Activated naive CD4-positive, alpha-beta T cell treated with anti-CD3 and anti-CD28 coated beads, Interleukin-2, amount 10 ng/mL, durations not matched to agents 7 days and 5 days (primary cell): Measurements from ENCODE around the gene OCA2.
"Not testable (repeated sequence)": the region's sequence is repeated elsewhere in the genome, so short reads cannot be mapped to it uniquely, and the experiment has no call there.

Experiments used
- CTCF ChIA-PET: fragments of 350-600 bp; sonication (Branson Sonifier 250); formaldehyde crosslinking; loops from one replicate; lab custom pipeline; 2021; ENCODE audit warnings: antibody characterized with exemption; lab: Charles Lee
- DNase-seq: peaks from one replicate; pipeline ENCODE4 v3.0.0-alpha.2; 2020
- H3K27ac Mint-ChIP-seq: one replicate; pipeline ENCODE4 v1.8.0; 2021; ENCODE audit warnings: mild to moderate bottlenecking, moderate library complexity, mixed read lengths
- H3K27me3 Mint-ChIP-seq: one replicate; pipeline ENCODE4 v1.8.0; 2021; ENCODE audit warnings: mild to moderate bottlenecking, mixed read lengths
- H3K36me3 Mint-ChIP-seq: one replicate; pipeline ENCODE4 v1.8.0; 2021; ENCODE audit warnings: mixed read lengths
- H3K4me1 Mint-ChIP-seq: one replicate; pipeline ENCODE4 v1.8.0; 2021; ENCODE audit warnings: mixed read lengths
- H3K4me3 Mint-ChIP-seq: one replicate; pipeline ENCODE4 v1.8.0; 2021; ENCODE audit warnings: mild to moderate bottlenecking, moderate library complexity, mixed read lengths
- H3K9me3 Mint-ChIP-seq: one replicate; pipeline ENCODE4 v1.8.0; 2021; ENCODE audit warnings: mixed read lengths

Gene OCA2

DNA sequence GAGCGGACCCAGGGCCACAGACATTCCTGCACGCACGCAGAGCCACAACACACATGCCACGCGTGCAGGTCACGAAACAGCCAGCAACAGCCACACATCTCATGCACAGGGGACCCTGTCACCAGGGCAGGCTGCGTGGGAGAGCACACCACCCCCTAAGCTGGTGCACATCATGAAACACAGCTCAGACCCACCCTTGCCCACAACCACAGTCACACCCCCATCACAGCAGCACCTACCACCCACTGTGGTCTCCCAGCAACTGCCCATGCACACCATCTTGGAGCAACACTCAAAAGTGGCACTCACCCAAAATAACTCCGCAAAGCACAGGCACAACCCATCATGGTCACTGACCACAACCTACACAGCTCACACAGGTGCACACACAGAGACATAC, 75.7 kb downstream of the OCA2 start:
- H3K36me3 Mint-ChIP-seq, result no peaks in the 10 kb centered on the region
- H3K4me1 Mint-ChIP-seq, result no peaks in the 10 kb centered on the region
- DNase-seq, result no peak
- H3K9me3 Mint-ChIP-seq, result no peaks in the 10 kb centered on the region
- no peak overlapping the region for H3K4me3 Mint-ChIP-seq
- no peak overlapping the region for H3K27ac Mint-ChIP-seq
- H3K27me3 Mint-ChIP-seq, result no peaks in the 10 kb centered on the region
- CTCF ChIA-PET, result no interaction called here

- no peaks in the 10 kb centered on the region for H3K4me1 Mint-ChIP-seq
- H3K4me3 Mint-ChIP-seq, result no peak overlapping the region
- CTCF ChIA-PET, result no interaction called here
- no peak for DNase-seq
- H3K27ac Mint-ChIP-seq, result no peak overlapping the region
- H3K36me3 Mint-ChIP-seq, result no peaks in the 10 kb centered on the region
- no peaks in the 10 kb centered on the region for H3K27me3 Mint-ChIP-seq
- H3K9me3 Mint-ChIP-seq, result no peaks in the 10 kb centered on the region
Observed at GRCh38 chr15:28022961-28023360, 76.2 kb downstream of the OCA2 start.

DNA sequence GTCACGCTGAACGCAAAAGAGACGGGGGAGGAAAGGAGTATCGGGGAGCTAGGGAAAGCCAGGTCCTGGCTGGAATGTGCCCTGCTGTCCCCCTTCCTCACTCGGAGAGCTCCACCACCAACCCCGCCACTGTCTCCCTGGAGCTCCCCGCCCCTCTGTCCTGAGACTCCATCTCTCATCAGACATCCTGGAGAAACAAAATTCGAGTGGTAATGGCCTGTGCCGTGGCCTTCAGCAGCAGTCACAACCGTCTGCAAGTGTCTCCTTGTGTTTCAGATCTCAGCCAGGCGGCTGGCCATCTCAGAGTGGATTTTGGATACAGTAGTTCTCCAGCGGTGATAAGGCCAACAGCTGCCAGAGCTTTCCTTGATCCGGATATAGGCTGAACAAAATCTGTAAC, 76.9 kb downstream of the OCA2 start:
- H3K4me1 Mint-ChIP-seq, result no peaks in the 10 kb centered on the region
- no peaks in the 10 kb centered on the region for H3K36me3 Mint-ChIP-seq
- H3K9me3 Mint-ChIP-seq, result no peaks in the 10 kb centered on the region
- no peak overlapping the region for H3K4me3 Mint-ChIP-seq
- no peak for DNase-seq
- no peak overlapping the region for H3K27ac Mint-ChIP-seq
- CTCF ChIA-PET, result interaction anchor here (1.1 kb wide), 1 partner anchor 11 kb away, joined by 3 read pairs; no protein-coding TSS in a partner anchor
- no peaks in the 10 kb centered on the region for H3K27me3 Mint-ChIP-seq

GRCh38 chr15:28021281-28022039, 77.7 kb downstream of the OCA2 start:
- Mint-ChIP-seq H3K27me3 (no peaks in the 10 kb centered on the region), H3K36me3 (no peaks in the 10 kb centered on the region), H3K27ac (no peak overlapping the region), H3K9me3 (no peaks in the 10 kb centered on the region), H3K4me1 (no peaks in the 10 kb centered on the region), H3K4me3 (no peak overlapping the region)
- CTCF ChIA-PET, result interaction anchor here (1.1 kb wide), 1 partner anchor 11 kb away, joined by 3 read pairs; no protein-coding TSS in a partner anchor
- no peak for DNase-seq

GRCh38 chr15:28020644-28021043, 78.5 kb downstream of the OCA2 start:
- H3K27me3 Mint-ChIP-seq, result no peaks in the 10 kb centered on the region
- H3K4me3 Mint-ChIP-seq, result no peak overlapping the region
- CTCF ChIA-PET, result no interaction called here
- no peaks in the 10 kb centered on the region for H3K4me1 Mint-ChIP-seq
- H3K27ac Mint-ChIP-seq, result no peak overlapping the region
- no peak for DNase-seq
- no peaks in the 10 kb centered on the region for H3K9me3 Mint-ChIP-seq
- no peaks in the 10 kb centered on the region for H3K36me3 Mint-ChIP-seq

GRCh38 chr15:28019594-28020309, 79.4 kb downstream of the OCA2 start:
- Mint-ChIP-seq H3K4me3 (no peak overlapping the region), H3K4me1 (no peaks in the 10 kb centered on the region), H3K36me3 (no peaks in the 10 kb centered on the region), H3K9me3 (no peaks in the 10 kb centered on the region), H3K27me3 (no peaks in the 10 kb centered on the region), H3K27ac (no peak overlapping the region)
- CTCF ChIA-PET, result no interaction called here
- DNase-seq, result no peak

DNA sequence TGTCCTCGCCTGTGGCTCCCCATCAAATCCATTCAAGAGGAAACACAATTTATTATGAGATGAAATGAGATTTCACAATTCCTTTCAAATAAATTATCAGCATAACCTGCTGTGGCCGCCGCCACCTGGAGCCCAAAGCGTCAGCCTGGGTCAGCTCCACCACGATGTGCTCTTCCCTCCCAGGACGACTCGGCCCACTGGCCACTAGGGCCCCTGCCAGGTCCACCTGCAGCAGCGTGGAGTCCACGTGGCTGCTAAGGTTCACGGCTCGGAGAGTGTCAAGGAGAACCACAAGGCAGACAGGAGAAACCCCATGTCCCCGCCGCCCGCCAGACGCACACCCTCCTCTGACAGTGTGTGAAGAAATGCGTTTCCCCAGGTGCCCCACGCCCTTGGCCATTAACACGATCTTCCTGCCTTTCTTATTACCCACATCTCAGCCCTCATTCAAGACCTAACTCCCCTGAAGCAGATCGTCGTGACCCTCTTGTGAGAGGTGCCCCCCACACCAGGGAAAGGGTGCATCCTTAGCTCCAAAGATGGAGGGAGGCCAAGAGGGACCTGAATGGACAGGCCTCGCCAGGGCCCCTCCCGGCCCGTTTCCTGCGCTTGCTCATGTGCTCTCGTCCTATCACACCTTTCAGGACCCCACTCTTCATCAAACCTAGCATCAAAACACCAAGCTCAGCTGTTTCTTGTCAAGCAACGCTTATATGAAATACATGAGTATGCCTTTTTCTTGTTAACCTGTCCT, 80.6 kb downstream of the OCA2 start:
- H3K9me3 Mint-ChIP-seq, result no peaks in the 10 kb centered on the region
- DNase-seq, result no peak
- H3K4me3 Mint-ChIP-seq, result no peak overlapping the region
- H3K4me1 Mint-ChIP-seq, result no peaks in the 10 kb centered on the region
- H3K36me3 Mint-ChIP-seq, result no peaks in the 10 kb centered on the region
- H3K27me3 Mint-ChIP-seq, result no peaks in the 10 kb centered on the region
- H3K27ac Mint-ChIP-seq, result no peak overlapping the region
- CTCF ChIA-PET, result no interaction called here

DNA sequence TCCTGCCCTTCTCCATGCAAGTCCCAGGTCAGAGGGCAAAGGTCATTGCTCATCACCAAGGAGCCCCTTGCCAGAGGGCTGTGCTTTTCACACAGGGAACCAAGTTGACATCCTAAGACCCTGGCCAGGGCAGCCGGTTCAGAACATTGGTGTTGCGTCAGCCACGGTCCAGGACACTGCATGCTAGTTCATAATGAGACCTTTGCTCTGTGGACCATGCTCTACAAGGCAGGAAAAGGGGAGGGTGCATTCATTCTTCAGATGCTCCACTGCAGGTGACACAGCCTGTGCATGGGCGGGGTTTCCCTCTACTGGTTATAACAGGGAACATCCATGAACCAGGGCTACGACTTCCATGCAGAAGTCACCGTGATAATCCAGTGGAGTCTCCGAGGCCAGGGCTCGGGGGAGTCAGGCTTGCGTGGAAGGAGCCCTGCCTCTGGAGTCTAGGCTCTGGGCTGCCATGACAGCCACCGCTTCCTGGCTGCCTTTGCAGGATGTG, 81.6 kb downstream of the OCA2 start:
- Mint-ChIP-seq H3K4me3 (no peak overlapping the region), H3K27me3 (no peaks in the 10 kb centered on the region), H3K27ac (no peak overlapping the region), H3K4me1 (no peaks in the 10 kb centered on the region), H3K9me3 (no peaks in the 10 kb centered on the region), H3K36me3 (no peaks in the 10 kb centered on the region)
- DNase-seq, result no peak
- CTCF ChIA-PET, result no interaction called here

GRCh38 chr15:28015855-28016254, 83.3 kb downstream of the OCA2 start:
- CTCF ChIA-PET, result no interaction called here
- Mint-ChIP-seq H3K27ac (no peak overlapping the region), H3K4me3 (no peak overlapping the region), H3K36me3 (no peaks in the 10 kb centered on the region), H3K4me1 (no peaks in the 10 kb centered on the region), H3K27me3 (no peaks in the 10 kb centered on the region), H3K9me3 (no peaks in the 10 kb centered on the region)
- DNase-seq, result no peak

DNA sequence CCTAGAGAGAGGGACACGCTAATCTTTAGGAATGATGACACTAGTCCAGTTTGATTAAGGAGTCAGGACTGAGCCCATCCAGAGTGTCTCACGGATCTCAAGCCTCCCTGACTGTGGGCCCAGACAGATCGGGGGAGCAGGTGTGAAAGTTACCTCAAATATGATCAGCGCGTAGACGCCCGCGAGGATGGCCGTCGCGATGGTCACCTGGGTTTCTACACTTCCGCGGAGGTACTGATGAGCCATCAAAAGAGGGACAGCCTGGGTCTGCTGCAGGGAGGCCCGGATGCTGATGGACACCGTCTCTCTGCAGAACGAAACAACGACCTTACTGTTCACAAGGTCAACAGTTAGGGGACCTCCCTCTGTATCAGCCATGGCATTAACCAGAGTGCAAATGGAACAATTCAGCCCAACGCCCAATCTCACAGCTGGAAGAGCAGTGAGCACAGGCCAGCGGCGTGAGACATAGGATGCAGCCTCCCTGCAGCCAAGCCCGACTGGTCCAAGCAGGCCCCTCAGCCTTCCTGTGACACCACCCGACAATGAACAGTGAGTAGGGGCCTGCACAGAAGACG, 84.4 kb downstream of the OCA2 start:
- H3K4me1 Mint-ChIP-seq, result no peaks in the 10 kb centered on the region
- H3K36me3 Mint-ChIP-seq, result no peaks in the 10 kb centered on the region
- no peaks in the 10 kb centered on the region for H3K27me3 Mint-ChIP-seq
- no peak overlapping the region for H3K4me3 Mint-ChIP-seq
- CTCF ChIA-PET, result no interaction called here
- no peaks in the 10 kb centered on the region for H3K9me3 Mint-ChIP-seq
- H3K27ac Mint-ChIP-seq, result no peak overlapping the region
- no peak for DNase-seq

DNA sequence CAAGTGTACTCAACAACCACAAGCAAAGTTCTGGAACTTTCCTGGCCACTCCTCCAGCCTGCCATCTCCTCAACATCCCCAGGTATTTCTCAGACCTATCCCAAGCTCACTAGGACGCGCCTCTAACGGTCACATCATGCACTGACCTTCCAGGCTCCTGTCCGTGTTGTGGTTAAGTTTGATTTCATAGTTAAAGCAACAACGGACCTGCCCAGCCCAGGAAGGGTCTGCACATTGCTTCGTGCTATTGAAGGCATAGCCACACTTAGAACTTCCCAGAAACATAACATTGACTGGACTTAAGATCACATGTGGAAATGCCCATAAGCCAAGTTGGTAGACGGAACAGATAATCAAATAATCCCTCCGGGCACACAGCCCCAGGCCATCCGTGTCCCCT, 85.1 kb downstream of the OCA2 start:
- Mint-ChIP-seq H3K4me1 (no peaks in the 10 kb centered on the region), H3K27me3 (no peaks in the 10 kb centered on the region), H3K4me3 (no peak overlapping the region), H3K9me3 (no peaks in the 10 kb centered on the region), H3K36me3 (no peaks in the 10 kb centered on the region), H3K27ac (no peak overlapping the region)
- no peak for DNase-seq
- CTCF ChIA-PET, result no interaction called here

DNA sequence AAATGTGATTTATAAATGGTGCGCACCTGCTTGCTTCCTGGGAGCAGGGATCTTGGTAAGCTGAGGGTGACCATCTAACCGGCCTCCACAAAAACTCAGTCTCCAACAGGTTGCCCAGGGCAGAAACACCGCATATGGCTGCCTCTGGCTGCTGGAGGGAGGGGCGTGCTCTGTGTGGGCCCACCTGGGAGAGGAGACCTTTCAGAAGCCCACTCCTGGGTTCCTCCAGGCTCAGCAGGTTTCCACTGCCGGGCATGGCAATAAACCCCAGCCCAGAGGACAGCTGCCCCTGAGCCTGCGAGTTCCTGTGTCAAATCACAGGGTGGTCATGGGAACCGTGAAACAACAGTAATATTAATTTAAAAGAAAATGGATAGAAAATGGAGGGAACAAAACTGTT, 85.6 kb downstream of the OCA2 start:
- DNase-seq, result no peak
- H3K27ac Mint-ChIP-seq, result no peak overlapping the region

DNA sequence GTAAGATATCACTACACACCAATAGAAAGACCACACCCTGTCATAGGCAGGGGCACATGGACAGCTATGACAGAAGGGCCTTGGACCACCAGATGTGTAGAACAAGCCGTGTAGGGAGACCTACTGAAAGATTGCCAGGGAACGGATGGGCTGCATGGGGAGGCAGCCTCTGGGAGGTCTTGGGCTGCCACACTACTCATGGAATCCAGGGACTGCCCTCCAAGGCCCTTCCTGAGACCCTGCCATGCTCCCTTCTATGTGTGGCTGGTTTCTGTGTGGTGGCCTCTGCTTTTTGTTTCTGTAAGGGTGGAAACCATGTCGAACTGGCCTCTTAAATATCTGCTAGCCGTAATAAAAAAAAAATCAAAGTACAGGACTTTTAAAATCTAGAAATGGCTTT, 86.9 kb downstream of the OCA2 start:
- Mint-ChIP-seq H3K36me3 (no peaks in the 10 kb centered on the region), H3K9me3 (no peaks in the 10 kb centered on the region), H3K4me3 (no peak overlapping the region), H3K4me1 (no peaks in the 10 kb centered on the region), H3K27ac (no peak overlapping the region), H3K27me3 (no peaks in the 10 kb centered on the region)
- no peak for DNase-seq
- CTCF ChIA-PET, result no interaction called here

More for the DNA sequence above, 85.6 kb downstream of the OCA2 start:
- Mint-ChIP-seq H3K4me1 (no peaks in the 10 kb centered on the region), H3K4me3 (no peak overlapping the region), H3K36me3 (no peaks in the 10 kb centered on the region), H3K27me3 (no peaks in the 10 kb centered on the region), H3K9me3 (no peaks in the 10 kb centered on the region)
- CTCF ChIA-PET, result no interaction called here

GRCh38 chr15:28008175-28008574, 90.9 kb downstream of the OCA2 start:
- H3K4me1 Mint-ChIP-seq, H3K27me3 Mint-ChIP-seq, H3K4me3 Mint-ChIP-seq, DNase-seq, H3K9me3 Mint-ChIP-seq, H3K36me3 Mint-ChIP-seq, H3K27ac Mint-ChIP-seq, CTCF ChIA-PET: not testable (repeated sequence)
